DOHH2 (cell line): ENCODE data around the gene POMP.

Experiments used
- H3F3A ChIP-seq: fragments of 200-600 bp; sonication (generic), shearing (Covaris generic); 2 replicates; pipeline ENCODE4 v1.6.0; 2016; ENCODE audit warnings: antibody characterized with exemption, mild to moderate bottlenecking; ENCODE audit not compliant: control insufficient read depth, insufficient read depth
- H3K27ac ChIP-seq: fragments of 200-600 bp; sonication (generic); 2 replicates; pipeline ENCODE4 v1.5.1; 2014; ENCODE audit warnings: low read depth, mild to moderate bottlenecking, low read length, moderate library complexity
- H3K27me3 ChIP-seq: fragments of 200-600 bp; sonication (generic); 2 replicates; pipeline ENCODE4 v1.6.1; 2014; ENCODE audit warnings: mild to moderate bottlenecking, low read length, mixed read lengths; ENCODE audit not compliant: control insufficient read depth
- H3K36me3 ChIP-seq: fragments of 200-600 bp; sonication (generic); 2 replicates; pipeline ENCODE4 v1.6.1; 2014; ENCODE audit warnings: mild to moderate bottlenecking, low read length, moderate library complexity, mixed read lengths; ENCODE audit not compliant: control insufficient read depth
- H3K4me1 ChIP-seq: fragments of 200-600 bp; sonication (generic); 2 replicates; pipeline ENCODE4 v1.6.1; 2014; ENCODE audit warnings: mild to moderate bottlenecking, low read length, mixed read lengths; ENCODE audit not compliant: control insufficient read depth
- H3K4me2 ChIP-seq: fragments of 200-600 bp; sonication (generic); 2 replicates; pipeline ENCODE4 v1.6.0; 2014; ENCODE audit warnings: mild to moderate bottlenecking, low read length, moderate library complexity
- H3K4me3 ChIP-seq: fragments of 200-600 bp; sonication (generic); 2 replicates; pipeline ENCODE4 v1.5.1; 2014; ENCODE audit warnings: mild to moderate bottlenecking, low read length, mixed read lengths
- H3K79me2 ChIP-seq: fragments of 200-600 bp; sonication (generic); 2 replicates; pipeline ENCODE4 v1.6.1; 2014; ENCODE audit warnings: mild to moderate bottlenecking, low read length, mixed read lengths; ENCODE audit not compliant: control insufficient read depth
- H3K9me2 ChIP-seq: fragments of 200-600 bp; sonication (generic); replicated peaks from 2 replicates; pipeline ENCODE4 v1.6.1; 2014; ENCODE audit warnings: mild to moderate bottlenecking, low read length, mixed read lengths; ENCODE audit not compliant: control insufficient read depth
- H3K9me3 ChIP-seq: fragments of 200-600 bp; sonication (generic); 2 replicates; pipeline ENCODE4 v1.6.1; 2014; ENCODE audit warnings: antibody characterized with exemption, low read length, mixed read lengths; ENCODE audit not compliant: control insufficient read depth, insufficient read depth
- H4K20me1 ChIP-seq: fragments of 200-600 bp; sonication (generic); 2 replicates; pipeline ENCODE4 v1.6.0; 2014; ENCODE audit warnings: low read depth, mild to moderate bottlenecking, antibody characterized with exemption, low read length, moderate library complexity; ENCODE audit not compliant: control insufficient read depth, insufficient read depth
- EZH2phosphoT487 ChIP-seq: fragments of 200-600 bp; sonication (generic); IDR thresholded peaks from 2 replicates; pipeline ENCODE4 v1.6.1; 2017; ENCODE audit warnings: borderline replicate concordance, mild to moderate bottlenecking, antibody characterized with exemption, low read length, moderate library complexity, mixed read lengths
- TF ChIP-seq, protein P1 (sequence below): fragments of 200-600 bp; sonication (generic); IDR thresholded peaks from one replicate; pipeline ENCODE4 v1.5.1; 2014; ENCODE audit warnings: antibody characterized with exemption, mild to moderate bottlenecking, low read depth, low read length; ENCODE audit not compliant: poor library complexity, severe bottlenecking

POMP gene

DNA sequence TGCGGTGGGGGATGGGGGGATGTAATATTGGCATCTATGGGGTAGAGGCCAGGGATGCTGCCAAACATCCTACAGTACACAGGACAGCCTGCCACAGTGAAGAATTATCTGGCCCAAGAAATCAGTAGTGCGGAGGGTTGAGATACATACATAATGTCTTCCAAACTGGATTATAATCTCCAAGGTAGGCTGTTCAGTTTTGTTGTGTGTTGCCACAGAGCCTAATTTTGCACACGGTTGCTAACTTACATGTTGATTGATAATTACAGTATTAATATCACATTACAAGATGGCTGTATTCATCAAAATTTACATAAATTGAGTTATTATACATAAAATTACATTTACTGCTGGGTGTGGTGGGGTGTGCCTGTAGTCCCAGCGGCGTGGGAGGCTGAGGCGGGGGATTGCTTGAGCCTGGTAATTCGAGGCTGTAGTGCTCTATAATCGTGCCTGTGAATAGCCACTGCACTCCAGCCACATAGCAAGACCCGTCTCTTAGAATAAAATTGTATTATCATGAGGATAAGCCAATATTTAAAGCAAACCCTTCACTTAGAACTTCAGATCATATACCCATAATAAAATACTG, 8.1 kb downstream of the POMP start:
- H3K4me3 ChIP-seq, result no peak overlapping the region
- H3F3A ChIP-seq, result no peaks in the 10 kb centered on the region
- no peak overlapping the region for H3K27ac ChIP-seq
- H3K9me3 ChIP-seq, result no peaks in the 10 kb centered on the region
- H3K36me3 ChIP-seq, result peaks cover 95% of the 10 kb centered on the region
- H4K20me1 ChIP-seq, result no peaks in the 10 kb centered on the region; the same call in 1 of the 2 replicates
- H3K9me2 ChIP-seq, result no peaks in the 10 kb centered on the region
- no peak overlapping the region for H3K4me2 ChIP-seq
- peaks cover 12% of the 10 kb centered on the region for H3K79me2 ChIP-seq
- H3K27me3 ChIP-seq, result no peaks in the 10 kb centered on the region
- peaks cover 16% of the 10 kb centered on the region for H3K4me1 ChIP-seq
- TF ChIP-seq EZH2phosphoT487, result no peak
- TF ChIP-seq, protein P1, sequence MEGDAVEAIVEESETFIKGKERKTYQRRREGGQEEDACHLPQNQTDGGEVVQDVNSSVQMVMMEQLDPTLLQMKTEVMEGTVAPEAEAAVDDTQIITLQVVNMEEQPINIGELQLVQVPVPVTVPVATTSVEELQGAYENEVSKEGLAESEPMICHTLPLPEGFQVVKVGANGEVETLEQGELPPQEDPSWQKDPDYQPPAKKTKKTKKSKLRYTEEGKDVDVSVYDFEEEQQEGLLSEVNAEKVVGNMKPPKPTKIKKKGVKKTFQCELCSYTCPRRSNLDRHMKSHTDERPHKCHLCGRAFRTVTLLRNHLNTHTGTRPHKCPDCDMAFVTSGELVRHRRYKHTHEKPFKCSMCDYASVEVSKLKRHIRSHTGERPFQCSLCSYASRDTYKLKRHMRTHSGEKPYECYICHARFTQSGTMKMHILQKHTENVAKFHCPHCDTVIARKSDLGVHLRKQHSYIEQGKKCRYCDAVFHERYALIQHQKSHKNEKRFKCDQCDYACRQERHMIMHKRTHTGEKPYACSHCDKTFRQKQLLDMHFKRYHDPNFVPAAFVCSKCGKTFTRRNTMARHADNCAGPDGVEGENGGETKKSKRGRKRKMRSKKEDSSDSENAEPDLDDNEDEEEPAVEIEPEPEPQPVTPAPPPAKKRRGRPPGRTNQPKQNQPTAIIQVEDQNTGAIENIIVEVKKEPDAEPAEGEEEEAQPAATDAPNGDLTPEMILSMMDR, result no peak

DNA sequence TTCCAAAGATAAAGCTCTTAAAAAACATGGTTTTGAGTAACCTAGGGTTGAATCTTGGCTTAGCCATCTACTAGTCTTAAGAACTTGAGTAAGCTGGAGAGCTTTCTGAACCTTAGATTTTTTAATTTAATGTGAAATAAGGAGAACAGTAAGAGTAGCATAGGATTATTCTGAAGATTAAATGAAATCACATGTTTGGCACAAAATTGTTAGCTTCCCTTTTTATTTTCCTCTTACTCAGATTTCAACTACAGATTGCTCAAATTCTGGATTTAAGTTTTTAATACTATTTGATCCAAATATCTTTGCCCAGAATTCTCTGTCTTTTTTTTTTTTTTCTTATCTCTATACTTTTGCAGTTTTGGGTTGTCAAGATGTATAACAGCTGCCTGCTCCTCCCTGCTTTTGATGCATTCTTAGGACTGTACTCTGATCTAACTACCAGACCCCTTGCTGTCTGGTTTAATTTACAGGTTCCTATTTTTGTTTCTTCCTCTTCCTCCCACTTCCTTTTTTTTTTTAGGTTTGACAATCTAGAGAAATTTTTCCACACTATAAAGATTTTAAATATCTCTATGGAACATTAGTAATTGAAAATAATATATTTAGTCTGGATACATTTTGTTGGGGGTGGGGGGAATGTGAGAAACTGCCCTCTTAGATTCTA, 12.3 kb downstream of the POMP start:
- TF ChIP-seq, protein P1, result no peak
- TF ChIP-seq EZH2phosphoT487, result no peak
- Histone ChIP-seq H3K9me2 (no peaks in the 10 kb centered on the region), H4K20me1 (peaks cover 3% of the 10 kb centered on the region; the same call in 1 of the 2 replicates), H3K4me3 (no peak overlapping the region), H3F3A (no peaks in the 10 kb centered on the region), H3K36me3 (peaks cover 88% of the 10 kb centered on the region), H3K27ac (no peak overlapping the region), H3K27me3 (no peaks in the 10 kb centered on the region), H3K4me1 (peaks cover 16% of the 10 kb centered on the region), H3K79me2 (0 out of 2 replicates have a peak, but pooled peaks cover 2% of the 10 kb centered on the region), H3K9me3 (no peaks in the 10 kb centered on the region), H3K4me2 (no peak overlapping the region)

DNA sequence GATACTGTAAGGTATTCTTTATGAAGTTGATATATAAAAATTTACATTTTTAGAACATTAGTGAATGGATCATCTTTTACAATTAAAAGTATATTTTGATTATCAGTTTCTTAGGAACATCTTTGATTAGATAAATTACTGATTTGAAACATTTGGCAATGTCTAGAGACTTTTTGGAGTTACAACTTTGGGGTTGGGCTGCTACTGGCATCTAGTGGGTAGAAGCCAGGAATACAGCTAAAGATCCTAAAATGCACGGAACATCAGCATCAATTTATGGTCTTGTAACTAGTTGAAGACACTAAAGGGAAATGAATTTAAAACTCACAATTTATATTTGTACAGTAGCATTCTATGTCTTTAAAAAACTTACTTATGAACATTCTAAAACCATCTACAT, 19.9 kb downstream of the POMP start:
- Histone ChIP-seq H3K79me2 (no peaks in the 10 kb centered on the region), H4K20me1 (peaks cover 3% of the 10 kb centered on the region; the same call in 1 of the 2 replicates), H3K27me3 (no peaks in the 10 kb centered on the region), H3K36me3 (peaks cover 54% of the 10 kb centered on the region), H3F3A (peaks cover 14% of the 10 kb centered on the region), H3K4me2 (no peak overlapping the region), H3K9me2 (no peaks in the 10 kb centered on the region), H3K9me3 (no peaks in the 10 kb centered on the region), H3K27ac (no peak overlapping the region), H3K4me1 (no peaks in the 10 kb centered on the region), H3K4me3 (no peak overlapping the region)
- TF ChIP-seq EZH2phosphoT487, result no peak
- TF ChIP-seq, protein P1, result no peak
